ENCODE measurements around the gene ICAM1.

ICAM1 gene

GRCh38 chr19:10226376-10227025 is 44.4 kb upstream of the ICAM1 start:
- TF ChIP-seq, protein P1, sequence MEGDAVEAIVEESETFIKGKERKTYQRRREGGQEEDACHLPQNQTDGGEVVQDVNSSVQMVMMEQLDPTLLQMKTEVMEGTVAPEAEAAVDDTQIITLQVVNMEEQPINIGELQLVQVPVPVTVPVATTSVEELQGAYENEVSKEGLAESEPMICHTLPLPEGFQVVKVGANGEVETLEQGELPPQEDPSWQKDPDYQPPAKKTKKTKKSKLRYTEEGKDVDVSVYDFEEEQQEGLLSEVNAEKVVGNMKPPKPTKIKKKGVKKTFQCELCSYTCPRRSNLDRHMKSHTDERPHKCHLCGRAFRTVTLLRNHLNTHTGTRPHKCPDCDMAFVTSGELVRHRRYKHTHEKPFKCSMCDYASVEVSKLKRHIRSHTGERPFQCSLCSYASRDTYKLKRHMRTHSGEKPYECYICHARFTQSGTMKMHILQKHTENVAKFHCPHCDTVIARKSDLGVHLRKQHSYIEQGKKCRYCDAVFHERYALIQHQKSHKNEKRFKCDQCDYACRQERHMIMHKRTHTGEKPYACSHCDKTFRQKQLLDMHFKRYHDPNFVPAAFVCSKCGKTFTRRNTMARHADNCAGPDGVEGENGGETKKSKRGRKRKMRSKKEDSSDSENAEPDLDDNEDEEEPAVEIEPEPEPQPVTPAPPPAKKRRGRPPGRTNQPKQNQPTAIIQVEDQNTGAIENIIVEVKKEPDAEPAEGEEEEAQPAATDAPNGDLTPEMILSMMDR (IDR thresholded peaks at IDR 0.05; ENCODE audit: low read depth, low read length, missing control alignments): no peak
- DNase-seq: peak; percentile 55
- no peaks in the 10 kb centered on the region for H3K27me3 ChIP-seq (replicated peaks)
- H3K4me3 ChIP-seq (ENCODE audit: low read depth, low read length): no peak overlapping the region
- in situ Hi-C loops (cut with HindIII; ENCODE audit: low pct_ligation_motif_present, low sequenced_read_pairs): no loop called here
- no peak overlapping the region for H3K27ac ChIP-seq
- peaks cover 6% of the 10 kb centered on the region for H3K36me3 ChIP-seq (replicated peaks)

DNA sequence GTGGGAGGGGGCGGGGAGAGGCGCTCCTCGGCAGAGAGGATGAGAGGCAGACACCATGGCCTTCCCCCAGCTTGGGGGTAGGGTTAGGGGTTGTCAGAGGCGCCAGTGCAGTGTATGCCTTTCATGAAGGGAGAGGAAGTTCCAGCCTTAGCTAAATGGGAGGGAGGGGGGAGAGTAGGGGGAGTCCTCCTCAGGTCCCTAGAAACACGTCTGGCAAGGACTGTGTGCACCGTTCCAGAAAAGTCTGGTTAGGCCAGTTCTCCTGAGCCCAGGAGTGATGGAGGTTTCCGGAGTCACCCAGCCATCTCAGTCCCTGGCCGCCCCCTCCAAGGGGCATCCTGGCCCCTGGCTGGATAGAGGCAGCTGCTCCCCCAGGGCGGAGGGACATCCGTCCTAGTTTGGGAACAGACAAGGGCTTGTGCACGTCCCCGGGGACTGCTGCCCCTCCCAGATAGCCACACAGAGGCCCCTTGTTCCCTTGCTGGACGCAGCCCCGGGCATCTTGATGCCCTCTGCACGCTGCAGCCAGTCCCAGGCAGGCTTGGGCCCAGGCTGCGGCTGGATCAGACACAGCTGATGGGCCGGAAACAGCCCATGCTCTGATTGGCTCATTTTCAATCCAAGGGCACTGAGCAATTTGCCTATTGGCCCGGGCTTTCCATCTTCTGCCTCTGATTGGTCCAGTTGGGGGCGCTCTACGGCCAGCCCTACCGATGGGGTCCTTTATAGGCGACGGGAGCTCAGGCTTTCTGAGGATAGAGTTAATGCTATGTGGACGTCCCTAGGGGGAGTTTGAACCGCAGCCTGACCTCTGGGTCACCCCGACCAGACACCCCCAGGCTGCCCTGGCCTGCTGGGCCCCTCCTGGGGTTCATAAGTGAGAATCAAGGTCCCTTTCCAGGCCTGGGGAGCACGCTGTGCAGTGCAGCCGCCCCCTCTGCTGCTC is 43.6 kb upstream of the ICAM1 start:
- Histone ChIP-seq H3K4me3 (ENCODE audit: low read depth, low read length) (no peak overlapping the region), H3K27me3 (replicated peaks) (no peaks in the 10 kb centered on the region), H3K27ac (no peak overlapping the region), H3K36me3 (replicated peaks) (peaks cover 6% of the 10 kb centered on the region)
- TF ChIP-seq, protein P1 (IDR thresholded peaks at IDR 0.05; ENCODE audit: low read depth, low read length, missing control alignments): peak; percentile 19
- in situ Hi-C loops (cut with HindIII; ENCODE audit: low pct_ligation_motif_present, low sequenced_read_pairs): no loop called here
- no peak for DNase-seq

DNA sequence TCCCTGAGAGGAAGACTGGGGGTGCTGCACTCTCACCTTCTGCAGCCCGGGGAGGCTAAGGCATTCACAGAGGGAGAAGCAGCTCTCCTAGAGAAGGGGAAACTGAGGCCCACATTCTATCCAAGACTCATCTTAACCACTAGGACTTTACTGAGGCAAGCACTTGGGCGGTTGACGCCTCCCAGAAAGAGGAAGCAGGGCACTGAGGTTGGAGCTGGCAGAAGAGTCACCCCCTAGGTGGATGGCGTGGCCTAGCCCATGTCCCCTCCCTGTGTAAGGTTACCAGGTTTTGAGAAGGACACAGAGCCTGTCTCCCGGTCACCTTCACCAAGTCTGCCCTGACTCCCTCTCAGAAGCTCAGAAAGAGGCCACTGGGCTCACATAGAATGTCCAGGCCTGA is 42.5 kb upstream of the ICAM1 start:
- H3K36me3 ChIP-seq (replicated peaks): peaks cover 6% of the 10 kb centered on the region
- no peak overlapping the region for H3K4me3 ChIP-seq (ENCODE audit: low read depth, low read length)
- in situ Hi-C loops (cut with HindIII; ENCODE audit: low pct_ligation_motif_present, low sequenced_read_pairs): no loop called here
- no peaks in the 10 kb centered on the region for H3K27me3 ChIP-seq (replicated peaks)
- no peak overlapping the region for H3K27ac ChIP-seq
- TF ChIP-seq, protein P1 (IDR thresholded peaks at IDR 0.05; ENCODE audit: low read depth, low read length, missing control alignments): no peak
- DNase-seq: no peak

- no peaks in the 10 kb centered on the region for H3K27me3 ChIP-seq (replicated peaks)
These were observed 42.0 kb upstream of the ICAM1 start for GRCh38 chr19:10228920-10229319.

GRCh38 chr19:10230173-10230860 is 40.6 kb upstream of the ICAM1 start:
- no peak for DNase-seq

More at GRCh38 chr19:10228920-10229319, 42.0 kb upstream of the ICAM1 start:
- TF ChIP-seq, protein P1 (IDR thresholded peaks at IDR 0.05; ENCODE audit: low read depth, low read length, missing control alignments): peak; percentile 67
- no peak overlapping the region for H3K27ac ChIP-seq
- H3K36me3 ChIP-seq (replicated peaks): peaks cover 6% of the 10 kb centered on the region
- DNase-seq: peak; percentile 35
- no peak overlapping the region for H3K4me3 ChIP-seq (ENCODE audit: low read depth, low read length)
- in situ Hi-C loops (cut with HindIII; ENCODE audit: low pct_ligation_motif_present, low sequenced_read_pairs): no loop called here

More at GRCh38 chr19:10230173-10230860, 40.6 kb upstream of the ICAM1 start:
- in situ Hi-C loops (cut with HindIII; ENCODE audit: low pct_ligation_motif_present, low sequenced_read_pairs): no loop called here
- H3K36me3 ChIP-seq (replicated peaks): no peaks in the 10 kb centered on the region
- H3K27ac ChIP-seq: peak overlapping the region; percentile 65
- TF ChIP-seq, protein P1 (IDR thresholded peaks at IDR 0.05; ENCODE audit: low read depth, low read length, missing control alignments): peak; percentile 21
- peak overlapping the region; percentile 74 for H3K4me3 ChIP-seq (ENCODE audit: low read depth, low read length)
- no peaks in the 10 kb centered on the region for H3K27me3 ChIP-seq (replicated peaks)
